Kidney epithelial cell (primary cell): ENCODE results near the gene MRPL52. TPM values are rescaled to one million over a fixed set of nuclear protein-coding genes. Genes with fewer than 3 reads are reported as not detected.

Experiments
- DNase-seq: peaks from one replicate; pipeline ENCODE4 v3.0.0-alpha.2; 2010; ENCODE audit warnings: low read depth
- H3K27me3 ChIP-seq: 2 replicates; pipeline ENCODE4 v1.6.0; 2011; ENCODE audit warnings: low read length; ENCODE audit not compliant: control insufficient read depth, insufficient read depth
- H3K36me3 ChIP-seq: 2 replicates; pipeline ENCODE4 v1.5.1; 2011; ENCODE audit warnings: low read length; ENCODE audit not compliant: control insufficient read depth, insufficient read depth
- H3K4me3 ChIP-seq: 2 replicates; pipeline ENCODE4 v1.5.1; 2011; ENCODE audit warnings: low read depth, mild to moderate bottlenecking, control low read depth, low read length
- total RNA-seq: library from RNA; depleted of rRNA; stranded (reverse); fragments of >200 nt; gene quantifications from 2 replicates; pipeline ENCODE4 v1.2.3, GENCODE V29; 2015
- TF ChIP-seq, protein P1 (sequence below): IDR thresholded peaks from 2 replicates; pipeline ENCODE4 v1.5.1; 2011; ENCODE audit warnings: mild to moderate bottlenecking, moderate library complexity, low read length, control low read depth, inconsistent platforms; ENCODE audit not compliant: insufficient read depth, poor library complexity, severe bottlenecking

MRPL52 gene
- total RNA-seq, 1 donor from 2014 or later: 362 TPM

DNA sequence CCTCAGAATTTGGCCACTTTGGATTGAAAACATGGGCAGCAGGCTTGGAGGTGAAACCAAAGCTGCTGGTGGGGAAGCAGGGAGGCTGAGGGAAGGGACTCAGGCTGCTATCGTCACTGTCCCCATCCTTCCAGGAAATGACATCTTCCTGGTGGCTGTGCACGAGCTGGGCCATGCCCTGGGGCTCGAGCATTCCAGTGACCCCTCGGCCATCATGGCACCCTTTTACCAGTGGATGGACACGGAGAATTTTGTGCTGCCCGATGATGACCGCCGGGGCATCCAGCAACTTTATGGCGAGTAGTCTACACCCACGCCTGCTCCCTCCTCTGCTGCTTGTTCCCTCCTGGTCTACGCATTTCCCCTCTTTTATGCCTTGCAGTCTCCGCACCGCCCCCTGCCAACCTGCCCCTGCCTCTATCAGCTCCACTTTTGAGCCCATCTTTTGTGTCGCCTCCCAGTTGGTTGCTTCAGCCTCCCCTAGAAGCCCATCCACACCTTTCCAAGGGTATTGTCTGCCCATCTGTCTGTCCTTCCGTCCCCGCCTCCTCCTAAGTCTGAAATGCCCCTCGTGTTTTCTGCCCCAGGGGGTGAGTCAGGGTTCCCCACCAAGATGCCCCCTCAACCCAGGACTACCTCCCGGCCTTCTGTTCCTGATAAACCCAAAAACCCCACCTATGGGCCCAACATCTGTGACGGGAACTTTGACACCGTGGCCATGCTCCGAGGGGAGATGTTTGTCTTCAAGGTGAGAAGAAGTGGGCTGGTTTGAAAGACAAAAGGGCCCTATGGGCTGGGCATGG, 13.6 kb downstream of the MRPL52 start:
- Histone ChIP-seq H3K27me3 (no peaks in the 10 kb centered on the region), H3K36me3 (peaks cover 4% of the 10 kb centered on the region), H3K4me3 (no peak overlapping the region)
- TF ChIP-seq, protein P1, sequence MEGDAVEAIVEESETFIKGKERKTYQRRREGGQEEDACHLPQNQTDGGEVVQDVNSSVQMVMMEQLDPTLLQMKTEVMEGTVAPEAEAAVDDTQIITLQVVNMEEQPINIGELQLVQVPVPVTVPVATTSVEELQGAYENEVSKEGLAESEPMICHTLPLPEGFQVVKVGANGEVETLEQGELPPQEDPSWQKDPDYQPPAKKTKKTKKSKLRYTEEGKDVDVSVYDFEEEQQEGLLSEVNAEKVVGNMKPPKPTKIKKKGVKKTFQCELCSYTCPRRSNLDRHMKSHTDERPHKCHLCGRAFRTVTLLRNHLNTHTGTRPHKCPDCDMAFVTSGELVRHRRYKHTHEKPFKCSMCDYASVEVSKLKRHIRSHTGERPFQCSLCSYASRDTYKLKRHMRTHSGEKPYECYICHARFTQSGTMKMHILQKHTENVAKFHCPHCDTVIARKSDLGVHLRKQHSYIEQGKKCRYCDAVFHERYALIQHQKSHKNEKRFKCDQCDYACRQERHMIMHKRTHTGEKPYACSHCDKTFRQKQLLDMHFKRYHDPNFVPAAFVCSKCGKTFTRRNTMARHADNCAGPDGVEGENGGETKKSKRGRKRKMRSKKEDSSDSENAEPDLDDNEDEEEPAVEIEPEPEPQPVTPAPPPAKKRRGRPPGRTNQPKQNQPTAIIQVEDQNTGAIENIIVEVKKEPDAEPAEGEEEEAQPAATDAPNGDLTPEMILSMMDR: no peak
- no peak for DNase-seq

DNA sequence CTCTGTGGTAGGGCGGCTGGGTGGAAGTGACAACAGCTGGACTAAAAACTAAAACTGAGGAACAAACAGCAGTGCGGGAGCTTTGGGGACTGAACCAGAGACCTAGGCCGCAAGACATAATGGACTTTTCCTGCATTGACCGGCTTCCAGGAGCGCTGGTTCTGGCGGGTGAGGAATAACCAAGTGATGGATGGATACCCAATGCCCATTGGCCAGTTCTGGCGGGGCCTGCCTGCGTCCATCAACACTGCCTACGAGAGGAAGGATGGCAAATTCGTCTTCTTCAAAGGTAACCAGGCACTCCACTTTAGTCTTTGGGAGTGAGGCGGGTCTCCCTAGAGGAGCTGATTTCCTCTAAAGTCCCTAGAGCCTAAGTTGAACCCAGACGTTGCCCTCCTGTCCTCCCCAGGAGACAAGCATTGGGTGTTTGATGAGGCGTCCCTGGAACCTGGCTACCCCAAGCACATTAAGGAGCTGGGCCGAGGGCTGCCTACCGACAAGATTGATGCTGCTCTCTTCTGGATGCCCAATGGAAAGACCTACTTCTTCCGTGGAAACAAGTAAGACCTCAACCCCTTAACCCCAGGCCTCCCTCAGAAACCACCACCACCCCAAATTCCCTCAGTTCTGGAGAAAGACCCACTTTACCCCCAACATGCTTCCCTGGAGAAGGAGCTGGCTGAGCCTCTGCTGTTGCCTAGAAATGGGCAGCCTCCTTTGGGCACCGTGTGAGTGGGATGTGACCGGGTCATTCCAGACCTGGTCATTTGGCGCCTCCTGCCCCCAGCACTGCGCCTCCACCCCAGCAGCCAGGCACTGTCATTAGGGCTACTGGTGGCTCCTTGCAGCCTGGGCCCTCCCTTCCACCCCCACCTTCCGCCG, 14.8 kb downstream of the MRPL52 start:
- H3K4me3 ChIP-seq: no peak overlapping the region
- peaks cover 4% of the 10 kb centered on the region for H3K36me3 ChIP-seq
- TF ChIP-seq, protein P1: no peak
- H3K27me3 ChIP-seq: no peaks in the 10 kb centered on the region
- no peak for DNase-seq

GRCh38 chr14:22845103-22845394, 15.4 kb downstream of the MRPL52 start:
- Histone ChIP-seq H3K27me3 (no peaks in the 10 kb centered on the region), H3K36me3 (peaks cover 4% of the 10 kb centered on the region), H3K4me3 (no peak overlapping the region)
- TF ChIP-seq, protein P1: no peak
- DNase-seq: no peak

GRCh38 chr14:22845821-22846625, 16.3 kb downstream of the MRPL52 start:
- Histone ChIP-seq H3K27me3 (no peaks in the 10 kb centered on the region), H3K36me3 (peaks cover 4% of the 10 kb centered on the region), H3K4me3 (no peak overlapping the region)
- no peak for DNase-seq
- TF ChIP-seq, protein P1: no peak

- DNase-seq: no peak
- Histone ChIP-seq H3K27me3 (no peaks in the 10 kb centered on the region), H3K36me3 (peaks cover 4% of the 10 kb centered on the region), H3K4me3 (no peak overlapping the region)
- TF ChIP-seq, protein P1: no peak
Observed at GRCh38 chr14:22846811-22847307, 17.2 kb downstream of the MRPL52 start.
